Esophagus muscularis mucosa (tissue), 3 donors: Measurements from ENCODE around the gene RNF126.

Experiments used
- POLR2A ChIP-seq: fragments of 450-650 bp; IDR thresholded peaks from one replicate; pipeline ENCODE4 v1.6.1; 2017; ENCODE audit warnings: antibody characterized with exemption, moderate library complexity, mild to moderate bottlenecking, low read depth
- TF ChIP-seq, protein P1 (sequence below), 3 experiments: fragments of 200-600 bp in 2 of 3; fragments of 450-650 bp in 1 of 3; sonication (generic) in 2 of 3; IDR thresholded peaks; one replicate each; pipeline ENCODE4 v1.5.1; 2017 to 2019; ENCODE audit warnings: antibody characterized with exemption in 3 of 3, mild to moderate bottlenecking in 2 of 3, moderate library complexity in 1 of 3

GRCh38 chr19:648305-648704, 14.7 kb downstream of the RNF126 start:
- TF ChIP-seq, protein P1, sequence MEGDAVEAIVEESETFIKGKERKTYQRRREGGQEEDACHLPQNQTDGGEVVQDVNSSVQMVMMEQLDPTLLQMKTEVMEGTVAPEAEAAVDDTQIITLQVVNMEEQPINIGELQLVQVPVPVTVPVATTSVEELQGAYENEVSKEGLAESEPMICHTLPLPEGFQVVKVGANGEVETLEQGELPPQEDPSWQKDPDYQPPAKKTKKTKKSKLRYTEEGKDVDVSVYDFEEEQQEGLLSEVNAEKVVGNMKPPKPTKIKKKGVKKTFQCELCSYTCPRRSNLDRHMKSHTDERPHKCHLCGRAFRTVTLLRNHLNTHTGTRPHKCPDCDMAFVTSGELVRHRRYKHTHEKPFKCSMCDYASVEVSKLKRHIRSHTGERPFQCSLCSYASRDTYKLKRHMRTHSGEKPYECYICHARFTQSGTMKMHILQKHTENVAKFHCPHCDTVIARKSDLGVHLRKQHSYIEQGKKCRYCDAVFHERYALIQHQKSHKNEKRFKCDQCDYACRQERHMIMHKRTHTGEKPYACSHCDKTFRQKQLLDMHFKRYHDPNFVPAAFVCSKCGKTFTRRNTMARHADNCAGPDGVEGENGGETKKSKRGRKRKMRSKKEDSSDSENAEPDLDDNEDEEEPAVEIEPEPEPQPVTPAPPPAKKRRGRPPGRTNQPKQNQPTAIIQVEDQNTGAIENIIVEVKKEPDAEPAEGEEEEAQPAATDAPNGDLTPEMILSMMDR (IDR thresholded peaks at IDR 0.05), result no peak
- TF ChIP-seq POLR2A, result no peak
